Caco-2 (cell line): ENCODE measurements around the gene EPOP. TPM values are rescaled to one million over a fixed set of nuclear protein-coding genes. Genes with fewer than 3 reads are reported as not detected.

ENCODE experiments used
- BruUV-seq: library from RNA; stranded (reverse); fragments of 400-500 nt; replicated peaks from 2 replicates; lab custom pipeline; 2021; lab: Mats Ljungman, UMichigan
- CTCF ChIA-PET: fragments of 300-600 bp; sonication (Branson Sonifier 250); formaldehyde crosslinking; loops from one replicate; lab custom pipeline; 2022; ENCODE audit warnings: antibody characterized with exemption; lab: Charles Lee
- POLR2A ChIA-PET: fragments of 300-600 bp; sonication (Branson Sonifier 250); formaldehyde crosslinking; loops from one replicate; lab custom pipeline; 2022; ENCODE audit warnings: antibody characterized with exemption; lab: Charles Lee
- DNase-seq, 2 experiments: peaks; one replicate each; pipeline versions ENCODE4 v3.0.0 to v3.0.0-alpha.2; 2020 to 2022
- H3K27me3 ChIP-seq: replicated peaks from 2 replicates; pipeline ENCODE4 v1.6.0; 2011; ENCODE audit warnings: low read length; ENCODE audit not compliant: control insufficient read depth, insufficient read depth
- H3K36me3 ChIP-seq: 2 replicates; pipeline ENCODE4 v1.5.1; 2011; ENCODE audit warnings: low read length; ENCODE audit not compliant: control insufficient read depth, insufficient read depth
- H3K4me1 ChIP-seq: fragments of 250-450 bp; sonication (Bioruptor Pico); 2 replicates; pipeline ENCODE4 v1.5.1; 2020; ENCODE audit warnings: mild to moderate bottlenecking
- H3K4me3 ChIP-seq: 2 replicates; pipeline ENCODE4 v1.5.1; 2011; ENCODE audit warnings: low read depth, mild to moderate bottlenecking, control low read depth, low read length
- H3K9me3 ChIP-seq: fragments of 250-450 bp; sonication (Bioruptor Pico); 2 replicates; pipeline ENCODE4 v1.5.1; 2020; ENCODE audit warnings: mild to moderate bottlenecking, moderate library complexity
- H3K27ac Mint-ChIP-seq: one replicate; pipeline ENCODE4 v1.8.0; 2022; ENCODE audit warnings: mixed read lengths; ENCODE audit not compliant: unreplicated experiment
- H3K27me3 Mint-ChIP-seq: one replicate; pipeline ENCODE4 v1.8.0; 2022; ENCODE audit warnings: mixed read lengths; ENCODE audit not compliant: insufficient read depth, unreplicated experiment
- H3K36me3 Mint-ChIP-seq: one replicate; pipeline ENCODE4 v1.8.0; 2022; ENCODE audit warnings: mild to moderate bottlenecking, mixed read lengths; ENCODE audit not compliant: insufficient read depth, unreplicated experiment
- H3K4me1 Mint-ChIP-seq: one replicate; pipeline ENCODE4 v1.8.0; 2022; ENCODE audit warnings: low read depth, mixed read lengths; ENCODE audit not compliant: unreplicated experiment
- H3K4me3 Mint-ChIP-seq: one replicate; pipeline ENCODE4 v1.8.0; 2022; ENCODE audit warnings: mild to moderate bottlenecking, moderate library complexity, mixed read lengths; ENCODE audit not compliant: unreplicated experiment
- H3K9me3 Mint-ChIP-seq: one replicate; pipeline ENCODE4 v1.8.0; 2022; ENCODE audit warnings: mixed read lengths; ENCODE audit not compliant: unreplicated experiment
- intact Hi-C: fragments of 100-400 bp; cut with micrococcal nuclease; formaldehyde crosslinking; loops from one replicate; pipeline ENCODE4 v1.10.0; 2022; ENCODE audit not compliant: unreplicated experiment
- total RNA-seq: library from RNA; stranded (reverse); gene quantifications from 2 replicates; pipeline ENCODE4 v1.2.3, GENCODE V29; 2022
- TF ChIP-seq, protein P1 (sequence below), 2 experiments: fragments of 200-600 bp in 1 of 2; IDR thresholded peaks; 1 replicate in 1 of 2; 2 replicates in 1 of 2; pipeline versions ENCODE4 v1.5.1 to v1.8.0; 2011 to 2022; ENCODE audit warnings: antibody characterized with exemption in 1 of 2, control low read depth in 1 of 2, inconsistent platforms in 1 of 2, low read depth in 1 of 2, low read length in 1 of 2, mild to moderate bottlenecking in 1 of 2, moderate library complexity in 1 of 2; ENCODE audit not compliant: insufficient read depth in 1 of 2, severe bottlenecking in 1 of 2, unreplicated experiment in 1 of 2

EPOP gene
- total RNA-seq, 1 experiment from 2014 or later = 17.1 TPM

GRCh38 chr17:38698760-38699159 lies 24.0 kb upstream of the EPOP start:
- Mint-ChIP-seq H3K4me3 (no peak overlapping the region), H3K36me3 (peaks cover 11% of the 10 kb centered on the region), H3K27me3 (no peaks in the 10 kb centered on the region), H3K4me1 (peaks cover 37% of the 10 kb centered on the region), H3K27ac (no peak overlapping the region), H3K9me3 (no peaks in the 10 kb centered on the region)
- Histone ChIP-seq H3K4me3 (no peak overlapping the region), H3K9me3 (no peaks in the 10 kb centered on the region), H3K36me3 (no peaks in the 10 kb centered on the region), H3K27me3 (no peaks in the 10 kb centered on the region), H3K4me1 (peaks cover 54% of the 10 kb centered on the region)
- TF ChIP-seq, protein P1, sequence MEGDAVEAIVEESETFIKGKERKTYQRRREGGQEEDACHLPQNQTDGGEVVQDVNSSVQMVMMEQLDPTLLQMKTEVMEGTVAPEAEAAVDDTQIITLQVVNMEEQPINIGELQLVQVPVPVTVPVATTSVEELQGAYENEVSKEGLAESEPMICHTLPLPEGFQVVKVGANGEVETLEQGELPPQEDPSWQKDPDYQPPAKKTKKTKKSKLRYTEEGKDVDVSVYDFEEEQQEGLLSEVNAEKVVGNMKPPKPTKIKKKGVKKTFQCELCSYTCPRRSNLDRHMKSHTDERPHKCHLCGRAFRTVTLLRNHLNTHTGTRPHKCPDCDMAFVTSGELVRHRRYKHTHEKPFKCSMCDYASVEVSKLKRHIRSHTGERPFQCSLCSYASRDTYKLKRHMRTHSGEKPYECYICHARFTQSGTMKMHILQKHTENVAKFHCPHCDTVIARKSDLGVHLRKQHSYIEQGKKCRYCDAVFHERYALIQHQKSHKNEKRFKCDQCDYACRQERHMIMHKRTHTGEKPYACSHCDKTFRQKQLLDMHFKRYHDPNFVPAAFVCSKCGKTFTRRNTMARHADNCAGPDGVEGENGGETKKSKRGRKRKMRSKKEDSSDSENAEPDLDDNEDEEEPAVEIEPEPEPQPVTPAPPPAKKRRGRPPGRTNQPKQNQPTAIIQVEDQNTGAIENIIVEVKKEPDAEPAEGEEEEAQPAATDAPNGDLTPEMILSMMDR (IDR thresholded peaks at IDR 0.05; ENCODE audit: insufficient read depth in 1 of 2, low read depth in 1 of 2, low read length in 1 of 2, severe bottlenecking in 1 of 2, unreplicated experiment in 1 of 2) = no peak
- intact Hi-C loops = no loop called here
- no peak for DNase-seq
- POLR2A ChIA-PET = interaction anchor here (0.9 kb wide), 1 partner anchor 55 kb away, joined by 4 read pairs; no protein-coding TSS in a partner anchor
- CTCF ChIA-PET = no interaction called here
- BruUV-seq = no TSS peak

DNA sequence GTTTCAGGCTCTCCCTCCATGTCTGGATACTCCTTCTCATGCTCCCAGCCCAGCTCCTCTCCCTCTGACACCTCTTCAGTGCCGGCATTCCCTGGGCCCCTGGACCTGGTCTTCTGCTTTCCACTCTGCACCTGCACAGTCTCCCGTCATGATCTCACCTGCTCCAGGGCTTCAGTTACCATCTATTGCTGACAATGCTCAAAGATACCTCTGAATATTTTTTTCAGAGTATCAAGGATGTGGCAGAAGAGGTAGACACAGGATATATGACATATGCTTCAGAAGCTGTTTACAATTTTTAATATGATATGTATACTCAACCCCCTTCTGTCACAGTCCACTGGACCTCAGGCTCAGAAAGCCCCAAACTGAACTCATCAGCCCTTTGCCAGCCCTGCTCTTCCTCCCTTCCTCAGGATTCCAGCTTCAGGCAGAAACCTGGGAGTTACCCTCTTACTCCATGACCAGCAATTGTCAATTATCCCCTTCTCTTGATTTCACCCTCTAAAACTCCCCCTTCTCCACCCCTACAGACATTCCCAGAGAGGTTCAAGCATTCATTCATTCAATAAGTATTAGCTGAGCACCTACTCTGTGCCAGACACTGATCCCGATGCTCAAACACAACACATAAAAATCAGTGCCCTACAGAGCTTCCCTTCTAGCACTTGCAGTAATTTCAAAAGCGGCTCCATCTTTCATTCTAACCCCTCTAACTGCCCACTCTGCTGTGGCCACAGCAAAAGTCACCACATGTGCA lies 22.5 kb upstream of the EPOP start:
- Mint-ChIP-seq H3K27ac (no peak overlapping the region), H3K36me3 (peaks cover 7% of the 10 kb centered on the region), H3K27me3 (no peaks in the 10 kb centered on the region), H3K4me3 (no peak overlapping the region), H3K4me1 (peaks cover 37% of the 10 kb centered on the region), H3K9me3 (no peaks in the 10 kb centered on the region)
- intact Hi-C loops = no loop called here
- TF ChIP-seq, protein P1 (IDR thresholded peaks at IDR 0.05; ENCODE audit: insufficient read depth in 1 of 2, low read depth in 1 of 2, low read length in 1 of 2, severe bottlenecking in 1 of 2, unreplicated experiment in 1 of 2) = no peak
- POLR2A ChIA-PET = no interaction called here
- no peaks in the 10 kb centered on the region for H3K9me3 ChIP-seq
- DNase-seq = no peak
- no peak overlapping the region for H3K4me3 ChIP-seq
- CTCF ChIA-PET = no interaction called here
- no TSS peak for BruUV-seq
- H3K4me1 ChIP-seq = peaks cover 42% of the 10 kb centered on the region
- no peaks in the 10 kb centered on the region for H3K36me3 ChIP-seq
- H3K27me3 ChIP-seq = no peaks in the 10 kb centered on the region

- H3K36me3 Mint-ChIP-seq = no peaks in the 10 kb centered on the region
- no peaks in the 10 kb centered on the region for H3K9me3 Mint-ChIP-seq
- H3K27ac Mint-ChIP-seq = no peak overlapping the region
- H3K4me3 Mint-ChIP-seq = no peak overlapping the region
- intact Hi-C loops = no loop called here
- Histone ChIP-seq H3K4me3 (no peak overlapping the region), H3K9me3 (no peaks in the 10 kb centered on the region), H3K36me3 (no peaks in the 10 kb centered on the region), H3K27me3 (no peaks in the 10 kb centered on the region), H3K4me1 (peaks cover 16% of the 10 kb centered on the region)
- POLR2A ChIA-PET = no interaction called here
- no peak for DNase-seq
- H3K4me1 Mint-ChIP-seq = peaks cover 14% of the 10 kb centered on the region
- no peaks in the 10 kb centered on the region for H3K27me3 Mint-ChIP-seq
- TF ChIP-seq, protein P1 (IDR thresholded peaks at IDR 0.05; ENCODE audit: insufficient read depth in 1 of 2, low read depth in 1 of 2, low read length in 1 of 2, severe bottlenecking in 1 of 2, unreplicated experiment in 1 of 2) = no peak
- no TSS peak for BruUV-seq
- CTCF ChIA-PET = no interaction called here
Measured at GRCh38 chr17:38693700-38694329, 19.1 kb upstream of the EPOP start.
